ENCODE results near the gene SLFN11.
A peak's percentile ranks its signal among the peaks of the same experiment; 100 is the strongest.
"Not testable (repeated sequence)": the region's sequence is repeated elsewhere in the genome, so short reads cannot be mapped to it uniquely, and the experiment has no call there.

Gene SLFN11, protein sequence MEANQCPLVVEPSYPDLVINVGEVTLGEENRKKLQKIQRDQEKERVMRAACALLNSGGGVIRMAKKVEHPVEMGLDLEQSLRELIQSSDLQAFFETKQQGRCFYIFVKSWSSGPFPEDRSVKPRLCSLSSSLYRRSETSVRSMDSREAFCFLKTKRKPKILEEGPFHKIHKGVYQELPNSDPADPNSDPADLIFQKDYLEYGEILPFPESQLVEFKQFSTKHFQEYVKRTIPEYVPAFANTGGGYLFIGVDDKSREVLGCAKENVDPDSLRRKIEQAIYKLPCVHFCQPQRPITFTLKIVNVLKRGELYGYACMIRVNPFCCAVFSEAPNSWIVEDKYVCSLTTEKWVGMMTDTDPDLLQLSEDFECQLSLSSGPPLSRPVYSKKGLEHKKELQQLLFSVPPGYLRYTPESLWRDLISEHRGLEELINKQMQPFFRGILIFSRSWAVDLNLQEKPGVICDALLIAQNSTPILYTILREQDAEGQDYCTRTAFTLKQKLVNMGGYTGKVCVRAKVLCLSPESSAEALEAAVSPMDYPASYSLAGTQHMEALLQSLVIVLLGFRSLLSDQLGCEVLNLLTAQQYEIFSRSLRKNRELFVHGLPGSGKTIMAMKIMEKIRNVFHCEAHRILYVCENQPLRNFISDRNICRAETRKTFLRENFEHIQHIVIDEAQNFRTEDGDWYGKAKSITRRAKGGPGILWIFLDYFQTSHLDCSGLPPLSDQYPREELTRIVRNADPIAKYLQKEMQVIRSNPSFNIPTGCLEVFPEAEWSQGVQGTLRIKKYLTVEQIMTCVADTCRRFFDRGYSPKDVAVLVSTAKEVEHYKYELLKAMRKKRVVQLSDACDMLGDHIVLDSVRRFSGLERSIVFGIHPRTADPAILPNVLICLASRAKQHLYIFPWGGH

DNA sequence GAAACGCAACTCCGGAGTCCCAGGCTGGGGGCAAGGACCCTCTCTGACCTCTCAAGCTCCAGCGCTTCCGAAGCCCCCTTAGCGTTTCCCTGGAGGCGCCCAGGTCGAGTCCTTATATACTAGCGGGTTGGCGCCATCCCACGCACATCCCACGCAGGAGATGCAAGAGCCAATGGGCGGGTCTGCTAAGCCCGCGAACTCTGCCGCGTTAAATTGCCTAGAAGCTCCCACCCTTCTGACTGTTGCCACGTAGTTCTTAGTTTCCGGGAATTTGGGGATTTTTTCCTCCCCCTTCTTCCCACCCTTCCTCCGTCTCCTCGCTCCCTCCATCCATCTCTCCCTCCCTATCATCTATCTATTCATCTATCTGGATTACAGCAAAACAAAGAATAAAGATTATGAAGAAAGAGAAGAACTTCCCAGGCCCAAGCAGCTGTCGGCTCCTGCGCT is at the start of gene SLFN11:
SLFN11 (minus strand) TSS at position 88 of the 450 bp plus-strand sequence. CDS start 9,814 bp downstream, outside the sequence.
- peak; percentile 63 for DNase-seq (ENCODE audit: low read depth)

DNA sequence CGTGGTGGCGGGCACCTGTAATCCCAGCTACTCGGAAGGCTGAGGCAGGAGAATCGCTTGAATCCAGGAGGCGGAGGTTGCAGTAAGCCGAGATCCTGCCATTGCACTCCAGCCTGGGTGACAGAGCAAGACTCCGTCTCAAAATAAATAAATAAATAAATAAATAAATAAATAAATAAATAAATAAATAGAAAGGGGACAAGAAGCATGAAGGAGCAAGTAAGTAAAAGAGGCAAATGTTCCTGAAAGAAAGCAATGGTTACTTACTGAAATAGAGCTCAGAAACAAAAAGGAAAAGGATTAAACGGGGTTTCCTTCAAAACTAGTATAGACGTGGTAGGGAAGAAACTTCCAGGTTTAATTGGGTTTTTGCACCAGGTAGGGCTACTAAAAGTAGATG is 47.6 kb upstream of the SLFN11 start:
- DNase-seq (ENCODE audit: low read depth), result not testable (repeated sequence)

DNA sequence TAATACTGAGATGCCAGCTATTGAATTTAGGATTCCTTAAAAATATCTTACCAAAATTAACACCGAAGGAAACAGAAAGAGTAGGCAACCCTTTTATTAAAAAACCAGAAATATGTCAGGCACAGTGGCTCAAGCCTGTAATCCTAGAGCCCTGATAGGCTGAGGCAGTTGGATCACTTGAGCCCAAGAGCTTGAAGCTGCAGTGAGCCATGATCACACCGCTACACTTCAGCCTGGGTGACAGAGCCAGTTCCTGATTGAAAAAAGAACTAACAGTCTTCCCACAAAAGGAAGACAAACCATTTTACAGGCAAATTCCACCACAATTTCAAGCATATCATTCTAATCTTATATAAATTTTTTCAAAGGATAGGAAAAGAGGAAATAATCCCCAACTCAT is 43.2 kb upstream of the SLFN11 start:
- DNase-seq (ENCODE audit: low read depth), result no peak

DNA sequence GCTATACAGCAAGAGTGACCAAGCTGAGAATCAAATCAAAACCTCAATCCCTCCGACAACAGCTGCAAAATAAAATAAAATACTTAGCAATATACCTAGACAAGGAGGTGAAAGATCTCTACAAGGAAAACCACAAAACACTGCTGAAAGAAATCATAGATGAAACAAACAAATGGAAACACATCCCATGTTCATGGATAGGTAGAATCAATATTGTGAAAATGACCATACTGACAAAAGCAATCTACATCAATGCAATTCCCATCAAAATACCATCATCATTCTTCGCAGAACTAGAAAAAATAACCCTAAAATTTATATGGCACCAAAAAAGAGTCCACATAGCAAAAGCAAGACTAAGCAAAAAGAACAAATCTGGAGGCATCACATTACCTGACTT is 41.3 kb upstream of the SLFN11 start:
- DNase-seq (ENCODE audit: low read depth), result not testable (repeated sequence)

DNA sequence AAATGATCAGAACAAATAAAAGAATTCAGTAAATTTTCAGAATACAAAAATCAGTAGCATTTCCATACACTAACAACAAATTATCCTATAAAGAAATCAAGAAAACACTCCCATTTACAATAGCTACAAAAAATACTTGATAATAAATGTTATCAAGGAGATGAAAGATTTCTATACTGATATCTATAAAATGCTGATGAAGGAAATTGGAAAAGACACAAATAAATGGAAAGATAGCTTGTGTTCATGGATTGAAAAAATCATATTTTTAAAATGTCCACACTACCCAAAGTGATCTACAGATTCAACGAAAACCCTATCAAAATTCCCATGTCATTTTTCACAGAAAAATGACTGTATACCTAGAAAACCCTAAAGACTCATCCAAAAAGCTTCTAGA is 40.8 kb upstream of the SLFN11 start:
- no peak for DNase-seq (ENCODE audit: low read depth)

DNA sequence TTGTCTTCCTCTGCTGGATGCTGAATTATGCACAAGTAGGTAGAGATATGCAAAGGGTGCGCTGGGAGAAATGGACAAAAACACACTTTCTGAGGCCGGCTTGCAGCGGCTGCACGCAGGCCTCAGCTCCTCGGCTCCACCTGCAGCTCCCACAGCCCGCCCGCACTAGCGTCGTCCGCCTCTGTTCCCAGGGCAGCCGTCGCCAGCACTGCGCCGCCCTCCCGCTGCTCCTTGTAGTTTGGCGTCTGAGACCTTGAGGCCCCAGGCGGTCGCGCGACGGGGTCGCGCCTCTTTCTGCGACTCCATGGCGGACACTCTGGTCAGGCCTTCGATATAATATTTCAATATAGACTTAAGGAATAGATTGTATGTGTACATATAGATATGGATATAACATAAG is 34.1 kb upstream of the SLFN11 start:
- DNase-seq (ENCODE audit: low read depth), result no peak

DNA sequence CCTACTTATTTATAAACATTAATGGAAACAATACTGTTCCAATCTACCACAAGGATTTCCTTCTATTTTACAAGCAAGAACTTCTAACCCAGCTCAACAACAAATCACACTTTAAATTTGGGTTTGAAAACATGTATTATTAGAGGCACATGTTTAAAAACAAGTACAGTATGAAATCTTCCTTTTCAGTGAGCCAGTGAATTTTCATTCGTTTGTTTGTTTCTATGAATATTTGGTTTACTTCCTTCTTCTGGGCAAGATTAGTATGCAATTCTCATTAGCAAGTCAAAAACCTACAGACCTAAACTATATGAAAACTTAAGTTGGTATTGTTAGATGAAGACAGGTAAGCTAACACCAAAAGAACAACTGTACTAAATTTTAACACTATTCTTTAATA is 33.1 kb upstream of the SLFN11 start:
- DNase-seq (ENCODE audit: low read depth), result no peak

DNA sequence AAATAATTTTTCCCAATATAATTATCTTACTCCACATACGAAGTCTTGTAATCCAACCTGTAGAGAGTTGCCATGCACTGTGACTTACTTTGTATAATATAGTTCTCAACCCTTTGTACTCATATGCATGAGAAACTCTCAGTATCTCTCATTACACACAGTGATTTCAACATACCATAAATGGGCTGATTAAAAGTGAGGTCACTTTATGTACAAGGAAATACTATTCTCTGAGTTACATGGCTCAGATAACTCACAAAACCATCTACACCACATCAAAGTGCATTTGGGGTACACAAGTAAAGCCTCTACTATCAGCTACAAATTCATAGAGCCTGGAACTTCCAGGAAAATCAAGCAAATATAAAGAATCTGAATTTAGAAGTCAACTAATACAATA is 30.9 kb upstream of the SLFN11 start:
- no peak for DNase-seq (ENCODE audit: low read depth)

DNA sequence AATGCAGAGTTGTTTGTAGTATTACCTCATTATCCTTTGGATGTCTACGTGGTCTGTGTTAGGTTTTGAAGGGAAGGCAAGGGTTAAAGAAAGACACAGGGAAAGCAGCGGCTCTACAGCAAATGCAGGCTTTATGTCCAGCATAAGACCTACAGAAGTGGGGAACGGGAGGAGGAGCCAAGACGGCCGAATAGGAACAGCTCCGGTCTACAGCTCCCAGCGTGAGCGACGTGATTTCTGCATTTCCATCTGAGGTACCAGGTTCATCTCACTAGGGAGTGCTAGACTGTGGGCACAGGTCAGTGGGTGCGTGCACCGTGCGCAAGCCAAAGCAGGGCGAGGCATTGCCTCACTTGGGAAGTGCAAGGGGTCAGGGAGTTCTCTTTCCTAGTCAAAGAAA is 20.4 kb upstream of the SLFN11 start:
- DNase-seq (ENCODE audit: low read depth), result not testable (repeated sequence)

DNA sequence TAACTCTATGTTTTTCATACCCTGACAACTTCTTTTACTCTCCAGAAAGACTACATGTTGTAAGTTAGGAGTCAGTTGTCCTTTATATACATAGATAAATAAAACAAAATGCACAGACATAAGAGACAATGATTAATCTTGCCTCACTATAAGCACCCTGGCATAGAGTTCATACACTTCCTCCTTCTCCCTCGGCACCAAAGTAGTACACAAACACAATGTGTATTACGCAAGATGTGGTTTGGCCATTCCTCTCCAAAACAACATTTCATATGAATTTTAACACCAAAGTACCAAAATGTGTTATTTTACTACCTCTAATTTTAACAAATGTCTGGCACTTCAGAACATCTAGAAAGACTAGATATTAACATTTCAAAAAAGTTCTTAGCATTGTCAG is 17.2 kb upstream of the SLFN11 start:
- no peak for DNase-seq (ENCODE audit: low read depth)

DNA sequence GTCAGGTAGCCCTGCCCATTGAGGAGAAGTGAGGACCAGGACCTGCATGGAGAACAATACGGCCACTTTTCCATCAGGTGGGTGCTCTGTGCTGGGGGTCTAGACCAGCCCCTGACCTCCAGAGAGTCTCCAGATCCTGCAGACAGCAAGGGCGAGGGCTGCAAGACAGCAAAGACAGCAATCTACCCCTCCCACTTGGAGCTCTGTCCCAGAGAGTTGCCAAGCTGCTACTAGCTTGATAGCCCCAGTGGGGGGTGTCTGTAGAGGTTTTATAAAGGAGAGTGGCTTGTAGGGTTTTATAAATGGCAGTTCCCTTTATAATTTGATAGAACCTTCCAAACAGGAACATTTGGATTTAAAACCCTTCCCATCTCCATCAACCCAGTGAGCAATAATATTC is 16.7 kb upstream of the SLFN11 start:
- no peak for DNase-seq (ENCODE audit: low read depth)

DNA sequence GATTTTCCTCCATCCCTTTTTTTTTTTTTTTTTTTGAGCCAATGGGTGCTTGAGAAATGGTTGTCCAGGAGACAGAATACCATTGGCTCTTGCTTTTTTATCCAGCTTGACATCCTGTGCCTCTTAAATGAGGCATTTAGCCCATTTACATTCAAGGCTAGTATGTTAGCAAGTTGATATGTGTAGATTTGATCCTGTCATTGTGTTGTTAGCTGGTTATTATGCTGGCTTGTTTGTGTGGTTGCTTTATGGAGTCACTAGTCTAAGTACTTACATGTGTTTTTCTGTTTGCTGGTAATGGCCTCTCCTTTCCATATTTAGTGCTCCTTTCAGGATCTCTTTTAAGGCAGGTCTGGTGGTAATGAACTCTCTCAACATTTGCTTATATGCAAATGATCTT is 14.1 kb upstream of the SLFN11 start:
- DNase-seq (ENCODE audit: low read depth), result no peak

DNA sequence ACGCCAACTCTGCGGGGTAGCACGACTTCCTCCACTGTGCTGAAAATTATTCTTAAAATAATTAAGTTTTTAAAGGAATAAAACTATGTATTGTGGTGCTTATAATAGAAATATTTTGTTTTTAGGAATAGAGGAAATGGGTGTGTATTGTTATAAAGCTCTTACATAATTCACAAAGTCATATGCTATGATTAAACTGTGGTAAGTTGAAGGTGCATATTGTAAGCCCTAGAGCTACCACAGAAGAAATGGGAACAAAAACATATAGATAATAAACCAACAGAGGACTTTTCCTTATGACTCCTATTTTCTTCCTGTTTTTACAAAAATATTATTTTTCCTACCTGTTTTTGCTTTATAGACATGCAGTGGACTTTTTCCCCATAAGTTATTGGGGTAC is 4.3 kb upstream of the SLFN11 start:
- no peak for DNase-seq (ENCODE audit: low read depth)

DNA sequence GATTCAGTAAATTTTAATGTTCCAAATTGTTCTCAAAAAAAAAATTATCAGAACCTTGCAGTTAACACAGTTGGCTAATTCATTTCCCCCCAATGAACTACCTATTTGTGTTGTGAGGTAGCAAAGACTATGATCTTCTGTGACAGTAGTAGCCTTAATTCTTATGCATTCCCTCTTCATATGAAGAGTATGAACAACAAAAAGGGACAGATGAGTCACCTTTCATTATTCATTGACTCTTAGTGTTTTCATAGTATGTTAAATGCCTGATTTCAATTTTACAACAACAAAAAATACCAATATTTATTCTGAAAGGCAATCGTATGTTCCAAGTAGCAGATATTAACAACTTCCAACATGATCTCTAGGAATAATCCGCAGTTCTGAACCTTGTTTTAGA is 3.6 kb upstream of the SLFN11 start:
- no peak for DNase-seq (ENCODE audit: low read depth)

DNA sequence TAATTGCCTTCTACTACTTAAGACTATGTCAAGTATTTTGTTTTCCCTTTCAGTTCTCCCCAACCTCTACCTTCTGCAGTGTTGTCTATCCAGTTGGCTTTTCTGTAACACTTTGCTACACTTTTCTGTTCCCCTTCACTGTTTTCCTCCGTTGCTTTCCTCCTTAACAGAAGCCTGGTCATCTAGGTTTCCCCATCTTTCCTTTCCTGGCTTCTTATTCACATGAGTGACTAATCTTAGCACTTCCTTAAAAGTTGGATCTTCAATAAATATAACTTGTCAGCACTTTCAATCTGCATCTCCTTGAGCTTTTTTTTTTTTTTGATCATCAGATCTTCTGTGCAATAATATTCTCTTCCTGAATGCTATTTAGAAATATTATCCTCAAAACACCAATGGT is 2.8 kb upstream of the SLFN11 start:
- no peak for DNase-seq (ENCODE audit: low read depth)

DNA sequence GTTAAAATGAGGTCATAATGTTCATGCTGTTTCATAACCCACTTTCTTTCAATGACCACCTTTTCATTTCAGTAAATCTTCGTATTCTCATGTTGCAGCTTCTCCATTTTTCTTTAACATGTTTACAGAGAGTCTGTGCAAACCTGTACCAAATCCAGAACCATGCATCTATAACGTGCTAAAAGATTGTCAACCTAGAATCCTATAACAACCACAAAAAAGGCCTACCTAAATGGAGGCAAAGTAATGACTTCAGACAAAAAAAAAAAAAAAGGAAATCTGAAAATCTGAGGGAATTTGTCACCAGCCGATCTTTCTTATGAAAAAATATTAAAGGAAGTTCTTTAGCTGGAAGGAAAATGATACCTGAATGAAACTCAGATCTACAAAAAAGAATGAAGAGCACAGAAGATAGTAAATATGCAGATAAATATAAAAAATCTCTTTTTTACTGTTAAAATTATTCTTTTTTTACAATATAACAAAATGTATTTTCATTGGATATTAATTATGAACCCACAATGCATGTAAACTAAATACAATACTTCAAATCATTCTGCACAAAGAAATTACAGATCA is 1.4 kb upstream of the SLFN11 start:
- DNase-seq (ENCODE audit: low read depth), result no peak

DNA sequence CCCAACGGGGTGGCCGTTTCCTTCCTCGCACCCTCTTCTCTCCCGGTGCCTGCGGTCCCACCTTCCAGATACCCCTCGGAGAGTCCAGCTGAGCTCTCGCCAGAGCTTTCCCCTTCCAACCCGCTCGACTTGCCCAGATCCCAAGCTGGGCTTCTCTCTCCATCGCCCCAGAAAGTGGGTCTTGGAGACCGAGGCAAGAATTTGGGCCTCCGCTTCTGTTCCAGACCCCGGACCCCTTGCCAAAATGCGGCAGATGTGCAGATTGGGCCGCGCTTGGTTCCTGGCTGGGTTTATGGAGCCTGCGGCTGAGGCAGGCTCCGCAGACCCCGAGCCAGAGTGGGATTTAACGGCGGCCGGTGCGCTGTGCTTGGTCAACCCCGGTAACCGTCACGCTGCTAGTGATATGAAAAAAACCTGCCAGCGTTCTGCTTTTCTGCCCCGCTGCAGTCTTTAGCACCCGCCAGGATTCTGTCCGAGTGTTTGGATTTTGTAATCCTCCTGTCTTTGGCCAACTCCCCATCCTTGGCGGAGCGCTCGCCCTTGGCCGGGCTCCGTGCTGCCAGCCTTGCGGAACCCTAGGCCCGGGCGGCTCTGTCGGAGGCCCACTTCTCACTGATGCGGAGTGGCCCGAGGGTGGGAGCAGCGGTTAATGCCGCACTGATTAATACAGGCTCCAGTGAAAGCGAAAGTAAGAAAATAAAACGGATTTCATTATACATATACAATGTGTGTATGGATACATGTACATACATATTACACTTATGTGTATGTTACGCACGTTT is 754 bp upstream of the SLFN11 start:
- peak; percentile 3 for DNase-seq (ENCODE audit: low read depth)

DNA sequence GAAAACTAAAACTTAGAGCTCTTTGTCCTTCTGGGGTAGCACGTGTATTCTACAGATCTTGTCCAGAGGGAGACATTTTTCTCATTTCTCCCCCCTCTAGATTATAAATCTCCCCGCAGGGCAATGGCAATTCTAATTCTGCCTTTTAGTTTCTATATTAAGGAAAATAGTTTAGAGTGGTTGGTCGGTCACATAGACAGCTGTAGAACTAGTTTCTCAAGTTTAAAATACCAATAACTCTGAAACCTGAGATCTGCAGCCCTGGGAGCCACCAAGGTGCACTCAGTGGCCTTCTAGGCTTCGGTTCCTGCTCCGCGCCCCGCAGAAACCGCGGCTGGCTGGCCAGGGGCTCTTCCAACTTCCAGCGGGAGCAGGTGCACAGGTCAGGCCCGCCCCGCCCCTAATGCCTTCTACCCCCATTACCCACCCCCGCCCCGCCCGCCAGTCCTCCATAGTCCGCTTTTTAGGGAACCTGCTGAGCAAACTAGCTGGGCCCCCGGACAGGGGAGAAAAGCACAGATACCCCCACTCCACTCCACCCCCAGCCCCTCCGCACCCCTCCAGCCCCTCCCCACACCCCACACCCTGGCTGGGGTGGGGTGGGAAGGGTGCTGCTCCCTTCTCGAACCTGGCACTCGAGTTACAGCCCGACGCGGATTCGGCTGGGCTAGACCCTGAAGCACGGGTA is 431 bp downstream of the SLFN11 start:
- DNase-seq (ENCODE audit: low read depth), result peak; percentile 4

DNA sequence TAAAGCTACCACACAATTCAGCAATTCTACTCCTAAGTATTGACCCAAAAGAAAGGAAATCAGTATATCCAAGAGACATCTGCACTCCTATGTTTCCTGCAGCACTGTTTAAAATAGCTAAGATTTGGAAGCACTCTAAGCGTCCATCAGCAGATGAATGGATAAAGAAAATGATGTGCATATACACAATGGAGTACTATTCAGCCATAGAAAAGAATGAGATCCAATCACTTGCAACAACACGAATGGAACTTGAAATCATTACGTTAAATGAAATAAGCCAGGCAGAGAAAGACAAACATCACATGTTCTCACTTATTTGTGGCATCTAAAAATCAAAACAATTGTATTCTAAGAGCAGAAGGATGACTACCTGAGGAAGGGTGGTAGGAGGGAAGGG is 1.5 kb downstream of the SLFN11 start:
- no peak for DNase-seq (ENCODE audit: low read depth)

DNA sequence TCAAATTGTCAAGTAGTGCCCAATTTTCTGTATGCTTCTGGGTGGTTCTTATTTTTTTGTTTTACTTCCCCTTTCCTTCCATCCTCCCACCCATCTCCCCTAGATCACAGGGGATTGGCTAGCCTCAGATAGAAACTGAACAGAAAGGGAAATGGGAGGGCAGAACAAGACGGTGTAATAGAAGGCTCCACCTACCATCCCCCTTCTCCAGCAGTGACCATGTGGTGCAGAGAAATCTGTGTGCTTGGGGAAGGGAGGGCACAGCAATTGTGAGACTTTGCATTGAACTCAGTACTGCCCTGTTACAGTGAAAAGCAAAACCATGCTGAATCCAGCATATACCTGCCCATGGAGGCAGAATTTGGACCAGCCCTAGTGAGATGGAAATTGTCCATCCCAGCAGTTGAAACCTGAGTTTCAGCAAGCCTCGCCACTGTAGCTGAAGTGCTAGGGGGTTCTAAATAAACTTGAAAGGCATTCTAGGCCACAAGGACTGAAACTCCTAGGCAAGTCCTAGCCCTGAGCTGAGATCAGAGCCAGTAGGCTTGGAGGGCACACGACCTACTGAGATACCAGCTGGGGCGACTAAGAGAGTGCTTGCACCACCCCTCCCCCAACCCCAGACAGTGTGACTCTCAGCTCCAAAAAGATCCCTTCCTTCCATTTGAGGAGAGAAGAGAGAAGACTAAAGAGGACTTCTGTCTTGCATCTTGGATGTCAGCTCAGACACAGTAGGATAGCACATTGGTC is 5.2 kb downstream of the SLFN11 start:
- no peak for DNase-seq (ENCODE audit: low read depth)

DNA sequence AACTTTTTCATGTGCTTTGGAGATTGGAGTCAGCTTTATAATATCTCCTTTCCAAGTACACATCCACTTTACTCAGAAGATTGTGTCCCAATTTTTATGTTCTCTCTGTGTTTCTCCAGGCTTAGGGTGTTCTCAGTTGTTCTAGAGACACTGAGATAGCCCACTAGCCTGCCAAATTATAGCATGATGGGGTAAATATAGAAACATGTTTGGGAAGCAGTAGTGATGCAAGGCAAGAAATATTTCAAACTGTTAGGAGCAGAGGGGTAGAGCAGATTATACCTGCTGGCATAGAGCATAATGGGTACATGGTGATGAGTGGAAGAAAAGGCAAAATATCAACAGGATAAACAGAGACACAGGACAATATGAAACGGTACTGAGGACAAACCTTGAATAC is 12.4 kb downstream of the SLFN11 start:
- DNase-seq (ENCODE audit: low read depth), result no peak
